Lower leg skin (tissue), 4 donors: ENCODE data around the gene SUSD4. TPM values are rescaled to one million over a fixed set of nuclear protein-coding genes. Genes with fewer than 3 reads are reported as not detected.

Experiments used
- DNase-seq, 2 donors: peaks; one replicate each; pipeline ENCODE4 v3.0.0-alpha.2; 2019; ENCODE audit warnings: low spot score in 2 of 2
- H3K4me3 ChIP-seq: fragments of 200-600 bp; sonication (generic); 2 replicates; pipeline ENCODE4 v1.5.1; 2017; ENCODE audit warnings: mild to moderate bottlenecking, low read depth; ENCODE audit not compliant: poor library complexity, severe bottlenecking
- POLR2A ChIP-seq, 2 donors: fragments of 450-650 bp; IDR thresholded peaks; one replicate each; pipeline ENCODE4 v1.6.1; 2016 to 2017; ENCODE audit warnings: antibody characterized with exemption in 2 of 2, mild to moderate bottlenecking in 1 of 2, moderate library complexity in 1 of 2
- WGBS, 2 donors: methylation state at CpG; one replicate each; pipeline ENCODE4 v1.1.5; 2018; 5-methylcytosine and 5-hydroxymethylcytosine counted together
- intact Hi-C: fragments of 100-400 bp; cut with DNase I; formaldehyde crosslinking; loops from one replicate; pipeline ENCODE4 v1.15.0; 2023; ENCODE audit warnings: low total_unique reads
- total RNA-seq, 4 donors: library from RNA; depleted of rRNA; stranded (reverse); fragments of >200 nt; gene quantifications; one replicate each; pipeline ENCODE4 v1.1.0, GENCODE V29; 2016
- TF ChIP-seq, protein P1 (sequence below), 3 donors: fragments of 450-650 bp; IDR thresholded peaks; one replicate each; pipeline ENCODE4 v1.5.1; 2016; ENCODE audit warnings: antibody characterized with exemption in 3 of 3, mild to moderate bottlenecking in 3 of 3, moderate library complexity in 2 of 3

Gene SUSD4
- total RNA-seq, 4 donors from 2014 or later, result 2.7 to 6.8 (median 3.8) TPM

DNA sequence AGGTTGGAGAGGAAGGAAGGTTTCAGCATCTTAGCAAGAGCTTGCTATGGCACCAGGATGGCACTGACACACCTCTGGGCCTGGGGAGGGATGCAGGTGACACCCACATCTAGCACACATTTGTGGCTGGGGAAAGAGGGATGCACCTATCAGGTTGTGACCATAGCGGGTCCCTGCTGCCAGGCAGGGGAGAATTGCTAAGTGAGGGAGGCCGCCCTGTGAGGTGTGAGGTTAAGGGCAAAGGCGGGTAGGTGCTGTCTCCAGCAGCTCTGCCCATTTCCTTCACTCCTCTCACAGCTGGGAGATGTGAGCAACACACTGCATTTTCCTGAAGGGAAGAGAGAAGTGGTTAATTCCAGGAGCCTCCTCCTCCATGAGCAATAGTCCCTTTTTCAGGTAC, 137.7 kb downstream of the SUSD4 start:
- intact Hi-C loops, result no loop called here
- TF ChIP-seq POLR2A (IDR thresholded peaks at IDR 0.05), result no peak
- TF ChIP-seq, protein P1, sequence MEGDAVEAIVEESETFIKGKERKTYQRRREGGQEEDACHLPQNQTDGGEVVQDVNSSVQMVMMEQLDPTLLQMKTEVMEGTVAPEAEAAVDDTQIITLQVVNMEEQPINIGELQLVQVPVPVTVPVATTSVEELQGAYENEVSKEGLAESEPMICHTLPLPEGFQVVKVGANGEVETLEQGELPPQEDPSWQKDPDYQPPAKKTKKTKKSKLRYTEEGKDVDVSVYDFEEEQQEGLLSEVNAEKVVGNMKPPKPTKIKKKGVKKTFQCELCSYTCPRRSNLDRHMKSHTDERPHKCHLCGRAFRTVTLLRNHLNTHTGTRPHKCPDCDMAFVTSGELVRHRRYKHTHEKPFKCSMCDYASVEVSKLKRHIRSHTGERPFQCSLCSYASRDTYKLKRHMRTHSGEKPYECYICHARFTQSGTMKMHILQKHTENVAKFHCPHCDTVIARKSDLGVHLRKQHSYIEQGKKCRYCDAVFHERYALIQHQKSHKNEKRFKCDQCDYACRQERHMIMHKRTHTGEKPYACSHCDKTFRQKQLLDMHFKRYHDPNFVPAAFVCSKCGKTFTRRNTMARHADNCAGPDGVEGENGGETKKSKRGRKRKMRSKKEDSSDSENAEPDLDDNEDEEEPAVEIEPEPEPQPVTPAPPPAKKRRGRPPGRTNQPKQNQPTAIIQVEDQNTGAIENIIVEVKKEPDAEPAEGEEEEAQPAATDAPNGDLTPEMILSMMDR (IDR thresholded peaks at IDR 0.05), result no peak
- 93 to 96% methylated on average over 3 of the region's 3 CpGs for whole genome bisulfite sequencing, 2 donors
- DNase-seq, result peak in 1 of 2 donors; percentile 78
- H3K4me3 ChIP-seq, result no peak overlapping the region

DNA sequence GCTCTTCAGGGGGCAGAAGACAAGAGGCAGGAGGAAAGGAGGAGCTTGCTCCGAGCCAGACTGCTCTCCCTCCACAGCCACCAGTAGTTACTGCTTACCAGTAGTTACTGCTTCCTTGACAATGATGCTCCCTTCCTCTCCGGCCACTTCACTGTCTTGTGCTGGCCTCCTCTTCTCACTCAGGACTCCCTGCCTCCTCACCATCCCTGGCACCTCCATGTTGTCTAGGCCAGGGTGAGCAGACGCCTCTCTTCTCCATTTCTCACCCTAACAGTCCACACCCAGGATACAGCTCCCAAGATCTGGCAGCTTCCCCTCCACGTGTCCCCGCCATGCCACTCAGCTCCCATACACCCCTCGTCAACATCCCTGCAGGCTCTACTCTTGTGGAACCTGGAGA, 138.5 kb downstream of the SUSD4 start:
- intact Hi-C loops, result no loop called here
- WGBS, 2 donors, result 78 to 82% methylated on average over 6 of the region's 6 CpGs
- TF ChIP-seq POLR2A (IDR thresholded peaks at IDR 0.05), result no peak
- TF ChIP-seq, protein P1 (IDR thresholded peaks at IDR 0.05), result no peak
- H3K4me3 ChIP-seq, result no peak overlapping the region
- DNase-seq, result peak in 1 of 2 donors; percentile 81

DNA sequence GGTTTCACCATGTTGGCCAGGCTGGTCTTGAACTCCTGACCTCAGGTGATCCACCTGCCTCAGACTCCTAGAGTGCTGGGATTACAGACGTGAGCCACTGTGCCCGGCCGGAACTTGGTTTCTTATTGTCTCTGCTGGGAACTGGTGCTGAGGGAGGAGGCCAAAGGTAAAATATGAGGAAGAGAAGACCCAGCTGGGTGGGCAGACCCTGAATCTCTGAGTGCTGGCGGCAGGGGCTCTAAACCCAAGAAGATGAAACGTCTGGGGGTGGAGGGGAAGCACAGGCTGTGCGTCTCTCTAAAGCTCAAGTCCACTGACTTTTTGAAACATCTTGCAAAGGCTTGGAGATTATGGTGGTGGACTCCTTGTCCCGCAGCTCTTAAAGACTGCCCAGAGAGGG, 138.9 kb downstream of the SUSD4 start:
- intact Hi-C loops, result no loop called here
- TF ChIP-seq, protein P1 (IDR thresholded peaks at IDR 0.05), result no peak
- no peak for TF ChIP-seq POLR2A (IDR thresholded peaks at IDR 0.05)
- WGBS, 2 donors, result 91 to 97% methylated on average over 7 of the region's 7 CpGs
- DNase-seq, result peak in 1 of 2 donors; percentile 75
- H3K4me3 ChIP-seq, result no peak overlapping the region

DNA sequence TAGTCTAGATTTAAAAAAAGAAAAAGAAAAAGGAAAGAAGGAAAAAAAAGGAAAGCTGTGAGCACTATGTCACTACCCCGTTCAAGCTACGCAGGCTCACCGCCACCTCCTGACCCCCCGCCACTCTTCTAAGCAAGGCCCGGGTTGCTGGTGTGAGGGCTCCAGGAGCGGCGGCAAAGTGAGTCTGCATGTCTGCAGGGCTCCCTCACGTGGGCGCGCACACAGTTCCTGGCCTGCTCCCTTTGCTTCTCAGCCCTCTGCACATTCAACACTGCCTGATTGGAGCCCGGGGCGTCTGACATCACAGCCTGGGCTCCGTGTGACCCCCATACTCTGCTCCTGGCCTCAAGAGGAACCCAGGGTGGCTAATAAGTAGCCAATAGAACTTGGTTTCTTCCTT, 139.5 kb downstream of the SUSD4 start:
- DNase-seq, result peak in 1 of 2 donors; percentile 67
- WGBS, 2 donors, result 91 to 97% methylated on average over 13 of the region's 13 CpGs
- intact Hi-C loops, result no loop called here
- TF ChIP-seq POLR2A (IDR thresholded peaks at IDR 0.05), result no peak
- no peak overlapping the region for H3K4me3 ChIP-seq

DNA sequence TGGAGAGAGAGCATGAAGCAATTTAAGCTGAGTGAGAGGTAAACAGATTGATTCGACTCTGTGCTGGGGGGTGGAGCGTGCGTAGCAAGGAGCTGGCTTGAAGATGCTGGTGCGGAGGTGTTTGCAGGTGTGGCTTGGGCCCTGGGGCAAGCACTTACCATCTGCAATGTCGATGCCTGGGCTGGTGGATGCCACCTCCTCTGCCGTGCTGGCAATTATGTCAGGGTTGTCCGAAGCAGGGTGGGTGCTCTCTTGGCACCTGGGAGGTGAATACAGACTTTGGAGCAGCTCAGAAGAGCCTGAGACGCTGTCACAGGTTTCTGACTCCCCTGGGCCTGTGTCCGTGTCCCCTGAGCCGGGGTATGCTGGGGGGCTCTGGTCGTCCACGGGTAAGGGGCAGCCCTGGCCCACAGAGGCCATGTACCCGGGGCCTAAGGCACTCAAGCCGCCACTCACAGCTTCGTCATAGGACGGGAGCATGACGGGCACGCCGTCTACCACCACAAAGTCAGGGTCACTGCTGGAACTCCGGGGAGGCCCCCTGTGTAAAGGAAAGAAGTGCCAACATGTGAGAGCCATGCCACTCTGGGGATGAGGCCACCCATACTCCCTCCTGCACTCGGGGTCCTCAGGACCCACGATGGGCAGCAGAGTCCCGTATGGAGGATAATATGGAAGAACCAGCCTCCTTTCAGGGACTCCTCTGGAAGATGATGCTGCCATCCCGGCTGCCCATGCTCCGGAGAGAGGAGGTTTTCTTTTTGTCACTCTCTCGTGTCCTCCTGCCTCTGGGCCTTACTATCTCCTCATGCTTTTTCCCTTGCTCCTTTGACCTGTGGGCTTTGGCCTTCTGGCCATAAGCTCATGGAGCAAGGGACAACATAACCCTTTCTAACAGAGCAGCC, 140.6 kb downstream of the SUSD4 start:
- intact Hi-C loops, result no loop called here
- TF ChIP-seq, protein P1 (IDR thresholded peaks at IDR 0.05), result no peak
- TF ChIP-seq POLR2A (IDR thresholded peaks at IDR 0.05), result no peak
- peak in 1 of 2 donors; percentile 76 for DNase-seq
- H3K4me3 ChIP-seq, result no peak overlapping the region
- WGBS, 2 donors, result 79 to 86% methylated on average over 14 to 26 of the region's 26 CpGs

DNA sequence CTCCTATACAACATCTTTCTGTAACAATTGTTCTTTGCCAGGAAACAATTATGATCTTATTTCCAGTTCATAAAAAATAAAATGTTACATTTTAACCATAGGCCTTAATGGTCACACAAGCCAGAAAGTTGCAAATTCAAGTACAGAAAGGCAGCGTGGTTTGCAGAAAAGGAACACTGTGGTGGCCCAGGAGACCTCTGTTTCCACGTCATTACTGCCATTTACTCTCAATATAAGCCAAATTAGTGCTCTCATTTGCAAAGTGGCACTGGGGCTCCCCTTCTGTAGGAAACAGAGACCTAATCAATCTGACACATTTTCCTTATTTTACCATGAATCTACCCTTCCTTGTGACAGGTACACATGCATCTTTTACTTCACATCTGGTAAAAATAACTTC, 141.6 kb downstream of the SUSD4 start:
- intact Hi-C loops, result no loop called here
- DNase-seq, result no peak
- 75% methylated on average over 2 of the region's 2 CpGs for WGBS, 2 donors
- no peak for TF ChIP-seq POLR2A (IDR thresholded peaks at IDR 0.05)
- TF ChIP-seq, protein P1 (IDR thresholded peaks at IDR 0.05), result no peak
- H3K4me3 ChIP-seq, result no peak overlapping the region
